NCI-H345 treated with DMSO at 0.1 percent for 48 hours (cell line): Measurements from ENCODE around the gene OR2T6.
"Not testable (repeated sequence)": the region's sequence is repeated elsewhere in the genome, so short reads cannot be mapped to it uniquely, and the experiment has no call there.

Experiments used
- DNase-seq: peaks from one replicate; lab custom pipeline; 2025; ENCODE audit not compliant: unreplicated experiment; lab: John Stamatoyannopoulos, UW

OR2T6 gene, protein sequence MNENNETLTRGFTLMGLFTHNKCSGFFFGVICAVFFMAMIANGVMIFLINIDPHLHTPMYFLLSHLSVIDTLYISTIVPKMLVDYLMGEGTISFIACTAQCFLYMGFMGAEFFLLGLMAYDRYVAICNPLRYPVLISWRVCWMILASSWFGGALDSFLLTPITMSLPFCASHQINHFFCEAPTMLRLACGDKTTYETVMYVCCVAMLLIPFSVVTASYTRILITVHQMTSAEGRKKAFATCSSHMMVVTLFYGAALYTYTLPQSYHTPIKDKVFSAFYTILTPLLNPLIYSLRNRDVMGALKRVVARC

DNA sequence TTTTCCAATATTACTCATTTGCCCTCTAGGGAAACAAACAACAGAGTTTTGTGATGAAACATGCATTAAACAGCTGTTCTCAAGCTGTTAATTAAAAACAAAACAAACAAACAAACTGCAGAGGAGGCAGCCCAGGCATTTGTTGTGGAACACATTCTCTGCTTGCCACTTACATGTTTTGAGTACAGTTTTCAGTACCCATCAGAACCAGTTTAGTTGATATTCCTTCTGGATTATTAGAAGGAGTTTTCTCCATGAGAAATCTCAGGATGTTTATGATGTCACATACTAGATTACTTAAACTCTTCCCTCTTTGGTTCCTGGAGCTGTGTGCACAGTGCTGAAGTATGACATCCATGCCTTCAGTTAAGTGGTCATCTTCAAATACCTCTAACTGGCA, at the start of gene OR2T6:
OR2T6 (plus strand) TSS at position 301 of the 400 bp plus-strand sequence. CDS start 11,863 bp downstream, outside the sequence.
- DNase-seq: no peak

DNA sequence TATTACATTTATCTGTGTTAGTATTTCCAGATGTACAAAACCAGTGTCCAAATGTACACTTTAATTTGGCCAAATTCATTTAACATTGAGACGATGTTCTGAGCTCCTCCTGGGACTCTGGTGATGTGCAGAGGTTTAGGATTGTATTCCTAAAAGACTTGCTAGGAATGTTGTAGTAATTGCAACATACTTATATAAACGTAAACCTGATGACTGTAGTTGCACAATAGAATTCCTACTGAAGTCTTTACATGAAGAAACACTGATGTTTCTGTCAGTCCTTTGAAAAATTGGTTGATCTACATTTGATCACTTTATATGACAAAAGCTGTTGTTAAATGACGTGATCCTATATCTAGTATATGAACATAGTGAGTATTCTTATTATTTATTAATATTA, 32.1 kb upstream of the OR2T6 start:
- no peak for DNase-seq

GRCh38 chr1:248348475-248348874, 27.1 kb upstream of the OR2T6 start, which contains the start of gene OR14C36:
OR14C36 (plus strand) TSS chr1:248348775; CDS start chr1:248348775, 0 bp downstream.
- no peak for DNase-seq

DNA sequence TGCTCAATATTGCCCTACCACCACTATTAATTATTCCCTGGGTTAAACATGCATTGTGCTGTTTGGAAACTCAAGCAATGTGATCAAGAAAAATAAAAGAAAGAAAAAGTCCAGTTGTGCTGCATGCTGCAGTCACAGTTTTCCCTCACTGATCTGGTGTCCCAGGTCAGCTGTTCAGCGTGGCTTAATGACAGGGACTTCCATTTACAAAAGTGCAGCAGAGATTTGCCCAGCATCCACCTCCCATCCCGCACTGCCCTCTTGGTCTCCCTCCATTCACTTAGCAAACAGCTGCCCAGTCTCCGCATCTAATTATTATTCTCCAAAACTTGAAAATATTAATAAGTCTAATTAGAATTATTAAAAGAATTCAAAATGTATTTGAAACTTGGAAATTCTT, 16.1 kb upstream of the OR2T6 start:
- no peak for DNase-seq

GRCh38 chr1:248361121-248361715, 14.3 kb upstream of the OR2T6 start, which contains the start of gene OR2T4:
OR2T4 (plus strand) TSS chr1:248361665; CDS start chr1:248361665, 0 bp downstream.
- DNase-seq: no peak

- DNase-seq: no peak
Measured at GRCh38 chr1:248366609-248367008, 8.9 kb upstream of the OR2T6 start.

- DNase-seq: no peak
Measured at GRCh38 chr1:248372394-248372793, 3.2 kb upstream of the OR2T6 start.

GRCh38 chr1:248373761-248374160, 1.8 kb upstream of the OR2T6 start:
- DNase-seq: no peak

DNA sequence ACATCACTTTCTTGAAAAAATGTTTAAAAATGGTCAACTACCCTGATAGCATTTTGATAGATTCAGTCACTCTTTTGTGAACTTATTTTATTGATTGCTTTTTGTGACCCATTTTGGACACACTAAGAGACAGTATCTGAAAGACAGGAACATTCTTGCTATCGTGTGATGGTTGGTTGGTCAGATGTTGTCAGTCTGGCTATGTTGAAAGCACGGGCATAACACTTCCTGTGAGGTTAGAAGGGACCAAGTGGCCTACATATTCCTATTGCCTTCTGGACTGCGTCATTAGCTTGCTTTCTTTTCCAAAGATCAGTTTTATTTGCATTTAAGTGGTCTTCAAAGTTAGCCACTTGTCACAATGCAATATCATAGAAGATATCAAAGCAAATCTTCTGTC, 1.4 kb downstream of the OR2T6 start:
- DNase-seq: no peak

DNA sequence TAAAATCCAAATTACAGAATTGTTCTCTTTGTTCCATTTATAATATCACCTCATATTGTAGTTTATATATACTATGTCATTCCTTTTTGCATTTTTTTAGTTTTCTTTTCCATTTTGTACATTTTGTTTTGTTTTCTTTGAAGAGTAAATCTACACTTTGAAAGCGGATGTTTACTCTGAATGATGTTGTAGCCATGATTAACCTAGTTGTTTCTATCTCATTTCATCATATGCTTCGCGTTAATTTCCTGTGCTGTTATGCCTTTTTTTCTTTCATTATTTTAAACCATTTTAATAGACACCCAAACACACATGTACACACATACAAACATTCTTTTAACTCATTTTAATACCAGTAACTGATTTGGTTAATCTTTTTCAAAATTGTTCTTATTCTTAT, 5.3 kb downstream of the OR2T6 start:
- DNase-seq: no peak

GRCh38 chr1:248388426-248388825, 12.9 kb downstream of the OR2T6 start:
- DNase-seq: no peak

DNA sequence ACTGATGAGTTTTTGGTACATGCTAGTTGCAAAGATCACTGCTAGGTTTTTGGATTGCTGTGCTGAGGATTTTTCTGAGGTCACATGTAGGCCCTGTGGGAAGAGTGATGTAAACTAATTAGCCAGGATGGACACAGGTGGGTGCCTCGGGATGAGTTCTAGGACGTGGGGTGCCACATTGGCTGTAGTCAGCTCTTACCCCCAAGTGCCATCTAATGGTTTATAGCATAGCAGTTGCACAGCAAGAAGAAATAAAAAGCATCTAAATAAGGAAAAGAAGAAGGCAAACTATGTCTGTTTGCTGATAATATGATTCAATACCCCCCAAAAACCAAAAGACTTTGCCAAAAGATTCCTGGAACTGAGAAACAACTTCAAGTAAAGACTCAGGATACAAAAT, 17.5 kb downstream of the OR2T6 start:
- DNase-seq: no peak

- DNase-seq: no peak
Measured at GRCh38 chr1:248402748-248403147, 27.2 kb downstream of the OR2T6 start, which contains the start of gene OR2T1. OR2T1 (plus strand) TSS chr1:248403048; CDS start chr1:248406148, 3,100 bp downstream.

DNA sequence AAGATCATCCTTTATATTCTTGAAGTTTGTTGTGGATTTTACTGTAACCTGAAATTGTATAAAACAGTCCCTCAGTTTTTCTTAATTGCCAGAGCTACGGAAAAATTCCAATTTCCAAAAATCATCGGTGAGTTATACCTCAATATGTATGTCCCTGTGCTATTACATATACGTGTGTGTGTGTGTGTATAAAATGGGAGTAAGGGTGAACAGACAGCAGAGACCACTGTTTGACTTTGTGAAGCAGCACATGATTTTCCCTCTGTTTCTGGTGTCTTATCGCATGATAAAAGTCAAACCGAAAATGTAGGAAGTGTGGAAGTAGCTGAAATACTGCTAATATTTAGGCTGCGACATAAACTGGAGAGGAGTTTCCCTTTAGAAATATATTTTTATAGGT, 28.5 kb downstream of the OR2T6 start:
- no peak for DNase-seq

DNA sequence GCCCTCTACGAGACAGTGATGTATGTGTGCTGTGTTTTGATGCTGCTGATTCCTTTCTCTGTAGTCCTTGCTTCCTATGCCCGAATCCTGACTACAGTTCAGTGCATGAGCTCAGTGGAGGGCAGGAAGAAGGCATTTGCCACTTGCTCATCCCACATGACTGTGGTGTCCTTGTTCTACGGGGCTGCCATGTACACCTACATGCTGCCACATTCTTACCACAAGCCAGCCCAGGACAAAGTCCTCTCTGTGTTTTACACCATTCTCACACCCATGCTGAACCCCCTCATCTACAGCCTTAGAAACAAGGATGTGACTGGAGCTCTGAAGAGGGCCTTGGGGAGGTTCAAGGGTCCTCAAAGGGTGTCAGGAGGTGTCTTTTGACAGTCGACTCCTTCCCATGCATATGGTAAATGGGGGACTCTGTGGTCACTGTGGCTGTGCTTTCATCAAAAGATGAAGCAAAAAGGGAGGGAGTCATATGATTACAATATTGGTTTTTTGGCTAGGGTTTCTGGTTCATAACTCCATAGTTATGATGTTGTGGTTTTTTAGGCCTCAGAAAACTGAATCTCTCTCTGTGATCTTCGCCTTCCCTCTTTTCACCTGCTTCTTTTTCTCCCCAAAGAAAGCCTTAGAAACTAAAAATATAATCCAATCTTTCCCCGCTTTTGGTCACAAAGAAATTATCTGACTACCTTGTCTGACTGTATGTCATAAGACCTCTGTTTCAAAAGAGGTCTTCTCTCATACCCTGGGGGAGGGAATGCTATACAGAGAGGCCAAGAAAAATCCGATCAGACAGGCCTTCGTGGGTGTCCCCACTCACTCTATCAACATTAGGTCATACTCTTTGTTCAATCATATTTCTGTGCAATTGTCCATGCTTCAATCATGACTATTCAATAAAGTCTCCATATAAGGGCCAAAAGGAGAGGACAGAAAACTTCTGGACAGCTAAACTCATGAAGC, 31.5 kb downstream of the OR2T6 start:
- no peak for DNase-seq

GRCh38 chr1:248416226-248416625, 40.7 kb downstream of the OR2T6 start:
- DNase-seq: no peak

DNA sequence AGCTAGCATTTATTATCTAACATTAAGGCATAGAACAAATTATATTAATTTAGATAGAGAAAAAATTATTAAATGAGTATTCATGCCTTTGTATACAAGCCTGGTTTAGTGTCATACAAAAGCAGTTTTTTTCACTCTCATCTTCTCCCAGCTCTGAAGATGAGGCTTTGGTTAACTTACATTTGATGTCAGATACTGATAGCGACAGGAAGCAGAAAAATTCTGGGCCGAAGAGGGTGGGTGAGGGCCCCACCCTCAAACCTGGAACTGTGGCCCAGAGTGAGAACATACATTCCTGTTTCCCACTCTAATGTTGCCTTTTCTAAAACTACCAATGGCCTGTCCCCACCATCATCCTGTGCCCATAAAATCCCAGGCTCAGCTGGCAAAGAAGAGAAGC, 42.3 kb downstream of the OR2T6 start:
- DNase-seq: no peak

- DNase-seq: no peak
Measured at GRCh38 chr1:248421384-248421783, 45.8 kb downstream of the OR2T6 start.

DNA sequence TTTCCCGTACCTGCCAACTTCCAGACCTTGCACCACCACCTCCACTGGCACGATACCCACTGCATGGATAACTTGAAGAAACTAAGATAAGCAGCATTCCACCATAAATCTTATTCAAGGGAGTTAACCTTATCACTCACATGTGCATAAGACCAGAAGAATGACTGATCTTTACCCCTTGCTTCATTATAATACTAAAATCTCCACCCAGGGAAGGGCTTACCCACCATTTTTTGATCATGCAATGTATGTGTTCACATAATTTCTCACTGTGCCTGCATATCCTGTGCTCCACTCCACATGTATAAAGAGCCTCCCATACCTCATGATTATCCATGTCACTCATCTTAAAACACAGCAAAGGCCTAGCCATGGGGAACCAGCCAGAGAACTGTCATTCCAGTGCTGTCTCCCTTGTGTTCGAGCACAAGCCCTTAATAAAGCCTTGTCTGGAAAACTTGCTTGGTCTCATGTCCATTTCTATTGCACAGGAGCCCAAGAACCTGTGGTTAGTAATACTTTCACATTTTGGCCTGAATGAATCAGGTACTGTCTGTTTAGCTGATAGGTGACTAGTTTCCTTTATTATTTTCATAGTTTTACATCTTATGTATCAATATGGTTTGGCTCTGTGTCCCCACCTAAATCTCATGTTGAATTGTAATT, 52.1 kb downstream of the OR2T6 start:
- not testable (repeated sequence) for DNase-seq

- not testable (repeated sequence) for DNase-seq
Measured at GRCh38 chr1:248428192-248428533, 52.6 kb downstream of the OR2T6 start.

DNA sequence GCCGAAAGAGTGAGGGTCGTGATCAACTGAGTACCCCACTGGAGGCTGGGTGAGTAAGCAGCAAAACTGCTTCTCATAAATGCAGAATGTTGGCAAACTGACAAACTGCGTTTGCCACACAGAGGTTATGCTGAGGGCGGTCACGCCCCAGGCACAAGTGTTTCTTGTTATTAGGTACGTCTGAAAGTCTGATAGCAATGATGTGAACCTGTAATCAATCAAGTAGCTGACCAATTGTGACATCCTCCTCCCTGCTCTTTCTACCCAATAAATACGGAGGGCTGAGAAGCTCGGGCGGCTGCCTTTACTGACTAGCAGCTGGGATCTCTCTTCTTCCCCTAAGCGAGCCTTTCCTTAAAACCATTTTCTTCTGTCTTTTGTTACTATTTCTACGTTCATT, 56.1 kb downstream of the OR2T6 start:
- not testable (repeated sequence) for DNase-seq
